GM10248 (cell line): ENCODE measurements around the gene PERP.
"Not testable (repeated sequence)": the region's sequence is repeated elsewhere in the genome, so short reads cannot be mapped to it uniquely, and the experiment has no call there.

Experiments used
- CTCF ChIA-PET: fragments of 300-600 bp; sonication (Branson Sonifier 250); formaldehyde crosslinking; extraction: SDS; loops from one replicate; lab custom pipeline; 2021; ENCODE audit warnings: antibody characterized with exemption; lab: Yijun Ruan, JAX
- POLR2A ChIA-PET: fragments of 350-650 bp; sonication (Branson Sonifier 250); formaldehyde crosslinking; extraction: SDS; loops from one replicate; lab custom pipeline; 2020; ENCODE audit warnings: antibody characterized with exemption; lab: Yijun Ruan, JAX
- DNase-seq: peaks from one replicate; pipeline ENCODE4 v3.0.0; 2012; ENCODE audit errors: extremely low spot score
- CTCF ChIP-seq: IDR thresholded peaks from 2 replicates; pipeline ENCODE4 v1.5.1; 2012; ENCODE audit warnings: mild to moderate bottlenecking, low read depth; ENCODE audit errors: extremely low read depth, missing control alignments, control extremely low read depth

The PERP gene

GRCh38 chr6:138087593-138088325 is 19.5 kb downstream of the PERP start:
- CTCF ChIA-PET, result interaction anchor here (1.5 to 2.1 kb wide), 2 partner anchors 15 to 28 kb away, joined by 5 to 7 read pairs; no protein-coding TSS in a partner anchor
- no peak for DNase-seq
- POLR2A ChIA-PET, result no interaction called here
- TF ChIP-seq CTCF, result no peak

- ChIA-PET POLR2A (no interaction called here), CTCF (interaction anchor here (0.9 to 2.1 kb wide), 4 partner anchors 9 to 29 kb away, joined by 3 to 7 read pairs (median 4); no protein-coding TSS in a partner anchor)
- no peak for DNase-seq
- TF ChIP-seq CTCF, result no peak
Observed at GRCh38 chr6:138086573-138087196, 20.5 kb downstream of the PERP start.

- DNase-seq, result no peak
- ChIA-PET CTCF (interaction anchor here (1.4 to 2.1 kb wide), 2 partner anchors 13 to 23 kb away, joined by 4 to 5 read pairs; no protein-coding TSS in a partner anchor), POLR2A (no interaction called here)
- no peak for TF ChIP-seq CTCF
Observed at GRCh38 chr6:138085839-138086222, 21.4 kb downstream of the PERP start.

- DNase-seq, result no peak
- no peak for TF ChIP-seq CTCF
- CTCF ChIA-PET, result interaction anchor here (1.0 to 1.5 kb wide), 4 partner anchors 16 to 78 kb away, joined by 3 to 4 read pairs (median 3); no protein-coding TSS in a partner anchor
- POLR2A ChIA-PET, result no interaction called here
Observed at GRCh38 chr6:138084904-138085838, 22.0 kb downstream of the PERP start.

GRCh38 chr6:138082232-138082631 is 25.0 kb downstream of the PERP start:
- DNase-seq, result no peak
- CTCF ChIA-PET, result interaction anchor here (0.8 kb wide), 1 partner anchor 18 kb away, joined by 3 read pairs; no protein-coding TSS in a partner anchor
- POLR2A ChIA-PET, result interaction anchor here (0.6 to 0.7 kb wide), 2 partner anchors 10 to 461 kb away, joined by 3 to 4 read pairs; no protein-coding TSS in a partner anchor
- TF ChIP-seq CTCF, result no peak

- CTCF ChIA-PET, DNase-seq, POLR2A ChIA-PET: not testable (repeated sequence)
Observed at GRCh38 chr6:138079556-138079955, 27.7 kb downstream of the PERP start.
